GM21381 (cell line): ENCODE measurements around the gene SAMD11.

Source experiments
- ATAC-seq: cut with Tn5 transposase; IDR thresholded peaks from one replicate; pipeline ENCODE4 v1.9.1; 2021; ENCODE audit warnings: mild to moderate bottlenecking, moderate library complexity; ENCODE audit not compliant: unreplicated experiment

The SAMD11 gene

DNA sequence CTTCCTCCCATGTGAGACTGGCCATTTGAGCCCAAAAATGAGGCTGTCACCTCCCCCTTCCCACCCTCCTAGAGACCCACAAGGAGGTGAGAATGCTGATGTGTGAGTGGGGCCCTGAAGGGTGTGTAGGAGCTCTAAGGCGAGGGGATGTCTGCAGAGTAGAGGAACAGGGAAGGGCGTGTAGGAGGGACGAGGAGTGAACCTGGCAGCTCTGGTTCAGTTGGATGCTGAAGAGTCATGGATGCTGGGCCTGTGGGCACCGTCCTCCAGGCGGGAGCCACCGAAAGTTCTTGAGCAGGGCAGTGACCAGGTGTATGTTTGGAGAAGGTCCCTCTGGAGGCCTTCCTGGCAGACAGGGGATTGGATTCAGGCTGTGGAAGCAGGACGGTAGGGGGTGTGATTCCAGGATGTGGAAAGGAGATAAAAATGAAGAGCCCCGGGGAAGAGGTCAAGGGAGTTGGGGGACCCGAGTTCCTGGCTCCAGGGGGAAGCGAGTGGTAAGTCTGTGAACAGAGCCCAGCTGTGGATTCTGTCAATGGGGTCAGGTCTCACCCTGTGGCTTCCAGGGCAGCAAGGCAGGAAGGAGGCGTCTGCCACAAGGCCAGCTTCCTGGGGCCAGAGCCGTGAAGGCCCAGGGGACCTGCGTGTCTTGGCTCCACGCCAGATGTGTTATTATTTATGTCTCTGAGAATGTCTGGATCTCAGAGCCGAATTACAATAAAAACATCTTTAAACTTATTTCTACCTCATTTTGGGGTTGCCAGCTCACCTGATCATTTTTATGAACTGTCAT lies 7.9 kb downstream of the SAMD11 start:
- no peak for ATAC-seq

- no peak for ATAC-seq
Observed at GRCh38 chr1:932173-932510, 8.4 kb downstream of the SAMD11 start.

GRCh38 chr1:932776-933602 lies 9.3 kb downstream of the SAMD11 start:
- ATAC-seq = no peak

GRCh38 chr1:933603-933940 lies 9.8 kb downstream of the SAMD11 start:
- no peak for ATAC-seq

- no peak for ATAC-seq
Observed at GRCh38 chr1:934991-935750, 11.4 kb downstream of the SAMD11 start.

DNA sequence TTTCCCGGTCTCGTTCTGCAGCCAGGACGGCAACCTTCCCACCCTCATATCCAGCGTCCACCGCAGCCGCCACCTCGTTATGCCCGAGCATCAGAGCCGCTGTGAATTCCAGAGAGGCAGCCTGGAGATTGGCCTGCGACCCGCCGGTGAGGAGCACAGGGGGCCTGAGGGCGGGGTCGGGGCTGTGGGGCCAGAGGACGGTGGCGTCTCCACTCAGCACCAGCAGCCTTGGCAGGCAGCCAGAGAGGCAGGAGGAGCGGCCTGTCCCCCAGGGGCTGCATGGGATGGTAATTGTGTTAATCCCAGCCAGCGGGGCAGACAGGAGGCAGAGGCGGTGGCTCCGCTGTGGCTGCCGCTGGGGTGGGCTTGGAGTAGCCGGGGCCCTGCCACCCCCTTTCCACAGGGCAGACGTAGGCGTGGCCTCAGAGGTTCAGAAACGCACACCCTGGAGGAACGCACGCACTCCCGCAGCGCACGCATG lies 12.1 kb downstream of the SAMD11 start:
- no peak for ATAC-seq

DNA sequence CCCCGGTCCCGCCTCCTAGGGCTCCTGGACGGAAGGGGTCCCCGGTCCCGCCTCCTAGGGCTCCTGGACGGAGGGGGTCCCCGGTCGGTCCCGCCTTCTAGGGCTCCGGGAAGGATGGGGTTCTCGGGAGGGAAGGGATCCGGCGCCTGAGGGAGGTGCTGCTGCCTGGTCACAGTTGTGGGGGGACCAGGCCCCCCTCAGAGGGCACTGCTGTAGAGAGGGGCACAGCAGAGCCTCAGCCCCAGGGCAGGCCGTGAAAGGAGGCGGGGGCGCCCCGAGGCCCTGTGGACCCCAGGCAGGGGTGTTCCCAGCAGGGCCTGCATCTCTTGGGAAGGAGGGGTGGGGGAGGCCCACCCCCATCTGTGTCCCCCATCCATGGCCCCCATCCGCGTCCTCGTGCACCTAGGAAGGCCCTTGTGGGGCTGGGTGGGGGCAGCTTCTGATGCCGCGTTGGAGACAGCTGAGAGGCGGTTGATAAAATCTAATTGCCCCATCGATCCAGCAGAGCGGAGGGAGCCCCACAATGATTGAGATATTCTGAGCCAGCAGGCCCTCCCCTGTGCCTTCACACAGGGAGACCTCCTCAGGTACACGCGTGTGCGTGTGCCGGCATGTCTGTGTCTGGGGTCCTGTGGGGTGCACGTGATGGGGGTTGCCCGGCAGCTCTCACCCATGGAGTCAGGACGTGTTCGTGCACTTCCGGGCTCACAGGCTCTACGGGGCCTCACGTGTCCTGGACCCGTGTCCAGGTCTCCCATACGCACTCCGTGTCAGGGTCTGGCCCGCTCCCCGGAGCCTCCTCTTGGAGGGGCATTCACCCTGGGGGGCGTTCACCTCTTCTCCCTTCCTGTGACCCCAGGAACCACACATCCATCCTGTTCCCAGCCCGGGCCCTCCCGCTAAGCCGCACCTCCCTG lies 12.9 kb downstream of the SAMD11 start:
- no peak for ATAC-seq

- no peak for ATAC-seq
Observed at GRCh38 chr1:937521-937920, 13.8 kb downstream of the SAMD11 start.

- ATAC-seq = no peak
Observed at GRCh38 chr1:938088-938683, 14.5 kb downstream of the SAMD11 start.

DNA sequence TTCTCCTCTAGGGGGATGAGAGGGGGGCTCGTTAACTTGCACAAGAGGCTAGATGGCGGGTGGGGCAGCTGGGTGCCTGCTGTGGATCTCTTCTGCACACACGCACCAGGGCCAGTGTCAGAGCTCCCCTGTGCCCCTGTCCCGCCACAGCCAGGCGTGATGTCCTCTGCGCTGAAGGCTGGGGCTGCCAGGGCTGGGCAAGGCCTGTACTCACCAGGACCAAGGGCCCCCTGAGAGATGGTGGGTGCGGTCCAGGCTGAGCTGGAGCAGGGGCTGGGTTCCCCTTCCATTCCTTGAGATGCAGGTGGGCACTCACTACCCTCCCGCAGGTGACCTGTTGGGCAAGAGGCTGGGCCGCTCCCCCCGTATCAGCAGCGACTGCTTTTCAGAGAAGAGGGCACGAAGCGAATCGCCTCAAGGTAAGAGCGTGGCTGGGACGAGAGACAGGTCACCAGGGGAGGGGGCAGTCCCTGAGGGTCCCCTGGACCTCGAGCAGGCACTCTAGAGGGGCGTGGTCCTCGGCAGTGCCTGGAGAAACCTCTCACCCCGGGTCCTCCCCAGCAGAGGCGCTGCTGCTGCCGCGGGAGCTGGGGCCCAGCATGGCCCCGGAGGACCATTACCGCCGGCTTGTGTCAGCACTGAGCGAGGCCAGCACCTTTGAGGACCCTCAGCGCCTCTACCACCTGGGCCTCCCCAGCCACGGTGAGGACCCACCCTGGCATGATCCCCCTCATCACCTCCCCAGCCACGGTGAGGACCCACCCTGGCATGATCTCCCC lies 15.2 kb downstream of the SAMD11 start:
- ATAC-seq = no peak

DNA sequence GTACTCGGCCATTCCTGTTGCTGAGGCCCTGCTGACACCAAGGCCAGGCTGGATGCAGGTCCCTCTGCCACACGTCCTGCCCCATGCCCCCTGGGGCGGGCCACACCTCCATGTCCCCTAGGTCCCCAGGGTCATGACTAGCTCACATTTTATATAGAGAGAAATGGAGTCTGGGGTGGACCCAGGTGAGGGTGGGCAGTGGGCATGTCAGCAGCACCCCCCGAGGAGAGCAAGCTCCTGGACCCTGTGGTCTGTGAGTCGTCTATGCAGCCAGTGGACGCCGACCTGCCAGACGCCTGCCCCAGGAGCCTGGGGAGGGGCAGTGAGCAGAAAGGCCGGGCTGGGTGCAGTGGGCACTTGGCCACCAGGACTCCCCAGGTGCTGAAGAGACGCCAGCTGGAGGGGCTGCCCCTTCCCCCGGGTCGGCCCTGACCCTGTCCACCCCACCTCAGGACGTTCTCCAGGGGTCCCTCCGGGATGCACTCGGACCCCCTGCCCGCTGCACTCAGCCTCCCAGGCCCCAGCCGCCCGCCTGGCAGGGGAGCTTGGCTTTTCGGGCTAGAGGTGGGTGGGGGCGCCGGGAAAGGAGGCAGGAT lies 15.9 kb downstream of the SAMD11 start:
- no peak for ATAC-seq

- no peak for ATAC-seq
Observed at GRCh38 chr1:940107-941014, 16.6 kb downstream of the SAMD11 start.

GRCh38 chr1:941015-941587 lies 17.4 kb downstream of the SAMD11 start:
- ATAC-seq = no peak

DNA sequence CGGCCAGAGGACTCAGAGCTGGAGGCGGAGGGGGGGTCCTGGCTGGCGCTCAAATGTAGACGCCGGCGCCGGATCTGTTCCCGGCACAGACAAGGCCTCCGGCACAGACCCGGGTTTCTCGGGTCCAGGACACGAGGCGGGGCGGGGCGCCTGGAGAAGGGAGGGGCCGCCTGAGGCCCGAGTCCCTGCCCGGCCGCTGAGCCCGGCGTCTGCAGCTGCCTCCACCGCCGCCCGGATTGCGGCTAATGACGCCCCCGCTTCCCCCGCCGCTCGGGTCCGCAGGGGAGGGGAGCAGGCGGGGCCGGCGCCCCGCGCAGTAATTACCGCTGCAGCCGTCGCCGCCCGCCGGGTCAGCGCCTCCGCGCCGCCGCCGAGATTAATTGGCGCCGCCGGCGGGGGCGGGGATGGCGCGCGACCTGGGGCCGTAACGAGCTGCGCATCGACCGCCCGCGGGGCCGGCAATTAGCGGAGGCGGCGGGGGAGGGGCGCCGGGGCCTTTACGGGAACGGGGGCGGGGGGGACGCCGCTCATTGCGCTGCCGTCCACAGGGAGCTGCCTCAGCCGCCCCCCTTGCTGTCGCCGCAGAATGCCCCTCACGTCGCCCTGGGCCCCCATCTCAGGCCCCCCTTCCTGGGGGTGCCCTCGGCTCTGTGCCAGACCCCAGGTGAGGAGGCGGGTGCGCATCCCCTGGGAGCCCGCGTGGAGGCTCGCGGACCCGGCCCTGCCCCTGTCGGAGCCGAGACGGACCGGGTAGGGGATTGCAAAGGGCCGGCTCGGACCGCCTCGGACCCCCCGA lies 18.1 kb downstream of the SAMD11 start:
- no peak for ATAC-seq

GRCh38 chr1:942411-942821 lies 18.7 kb downstream of the SAMD11 start:
- ATAC-seq = no peak

- no peak for ATAC-seq
Observed at GRCh38 chr1:942864-943533, 19.3 kb downstream of the SAMD11 start.
